ENCODE results near the gene ACTBL2.

- no peak for TF ChIP-seq CTCF (IDR thresholded peaks at IDR 0.05)
- TF ChIP-seq CREM (CRISPR knock-in tag; IDR thresholded peaks at IDR 0.05): no peak
- no peak for TF ChIP-seq TEAD4 (CRISPR knock-in tag; IDR thresholded peaks at IDR 0.05)
- TF ChIP-seq USF1 (CRISPR knock-in tag; IDR thresholded peaks at IDR 0.05): no peak
- no peak for TF ChIP-seq FOXJ3 (CRISPR knock-in tag; IDR thresholded peaks at IDR 0.05; ENCODE audit: borderline replicate concordance)
These were observed 34.6 kb upstream of the ACTBL2 start for GRCh38 chr5:57517250-57517649.

Measured in WTC11 (cell line).